GM19372 (cell line): ENCODE results near the gene NFS1.
"Not testable (repeated sequence)": the region's sequence is repeated elsewhere in the genome, so short reads cannot be mapped to it uniquely, and the experiment has no call there.

Experiments
- ATAC-seq: cut with Tn5 transposase; IDR thresholded peaks from one replicate; pipeline ENCODE4 v1.9.1; 2021; ENCODE audit warnings: mild to moderate bottlenecking, low read depth, moderate library complexity; ENCODE audit not compliant: unreplicated experiment

Gene NFS1

GRCh38 chr20:35710884-35711587 lies 11.9 kb upstream of the NFS1 start:
- no peak for ATAC-seq

GRCh38 chr20:35710039-35710438 lies 10.9 kb upstream of the NFS1 start:
- no peak for ATAC-seq

- ATAC-seq = no peak
These were observed 10.1 kb upstream of the NFS1 start for GRCh38 chr20:35709259-35709658.

- no peak for ATAC-seq
These were observed 9.3 kb upstream of the NFS1 start for GRCh38 chr20:35708502-35708901.

GRCh38 chr20:35706591-35707529 lies 7.7 kb upstream of the NFS1 start:
- ATAC-seq = not testable (repeated sequence)

GRCh38 chr20:35705894-35706293 lies 6.7 kb upstream of the NFS1 start:
- not testable (repeated sequence) for ATAC-seq

- no peak for ATAC-seq
These were observed 5.5 kb upstream of the NFS1 start for GRCh38 chr20:35704514-35705261.

- ATAC-seq = no peak
These were observed 3.9 kb upstream of the NFS1 start for GRCh38 chr20:35702824-35703695.

- ATAC-seq = no peak
These were observed 3.1 kb upstream of the NFS1 start for GRCh38 chr20:35702051-35702823.

- ATAC-seq = no peak
These were observed 1.5 kb upstream of the NFS1 start for GRCh38 chr20:35700625-35701148.

GRCh38 chr20:35699957-35700624 lies 939 bp upstream of the NFS1 start:
- no peak for ATAC-seq

- peak; percentile 23 for ATAC-seq
These were observed 640 bp downstream of the NFS1 start for GRCh38 chr20:35698298-35699126.

- no peak for ATAC-seq
These were observed 1.4 kb downstream of the NFS1 start for GRCh38 chr20:35697696-35698297.

GRCh38 chr20:35695978-35696377 lies 3.2 kb downstream of the NFS1 start:
- ATAC-seq = no peak

- no peak for ATAC-seq
These were observed 3.9 kb downstream of the NFS1 start for GRCh38 chr20:35695245-35695749.

- ATAC-seq = no peak
These were observed 8.9 kb downstream of the NFS1 start for GRCh38 chr20:35690265-35690664.

GRCh38 chr20:35686872-35687271 lies 12.3 kb downstream of the NFS1 start:
- not testable (repeated sequence) for ATAC-seq
